Stomach (tissue), 9 donors: ENCODE data around the gene ZC3H12D. TPM values are rescaled to one million over a fixed set of nuclear protein-coding genes. Genes with fewer than 3 reads are reported as not detected.

Experiments
- DNase-seq, 2 donors: peaks; one replicate each; pipeline versions ENCODE4 v3.0.0 to v3.0.0-alpha.2; 2013 to 2019
- H3K27ac ChIP-seq, 5 donors: fragments of 200-600 bp in 4 of 5; sonication (generic) in 4 of 5; one replicate each; pipeline ENCODE4 v1.5.1; 2013 to 2019; ENCODE audit warnings: mild to moderate bottlenecking in 1 of 5, moderate library complexity in 1 of 5
- H3K27me3 ChIP-seq, 3 donors: fragments of 200-600 bp; sonication (generic); one replicate each; pipeline ENCODE4 v1.5.1; 2017 to 2019; ENCODE audit warnings: mixed run types in 1 of 3
- H3K36me3 ChIP-seq, 4 donors: fragments of 200-600 bp; sonication (generic); 1 replicate in 3 of 4; 2 replicates in 1 of 4; pipeline ENCODE4 v1.5.1; 2016 to 2019
- H3K4me1 ChIP-seq, 4 donors: fragments of 200-600 bp; sonication (generic); one replicate each; pipeline ENCODE4 v1.5.1; 2016 to 2019
- H3K4me3 ChIP-seq, 4 donors: fragments of 200-600 bp; sonication (generic) in 3 of 4; one replicate each; pipeline ENCODE4 v1.5.1; 2016 to 2019; ENCODE audit warnings: mild to moderate bottlenecking in 1 of 4
- H3K9me3 ChIP-seq, 4 donors: fragments of 200-600 bp; sonication (generic); one replicate each; pipeline ENCODE4 v1.5.1; 2016 to 2019
- EP300 ChIP-seq: sonication (generic); formaldehyde crosslinking; IDR thresholded peaks from one replicate; pipeline ENCODE4 v1.6.1; 2017; ENCODE audit warnings: antibody characterized with exemption
- POLR2A ChIP-seq, 4 donors: fragments of 450-650 bp; IDR thresholded peaks; one replicate each; pipeline ENCODE4 v1.6.1; 2016; ENCODE audit warnings: antibody characterized with exemption in 4 of 4, control low read depth in 2 of 4, mild to moderate bottlenecking in 1 of 4, moderate library complexity in 1 of 4
- POLR2AphosphoS5 ChIP-seq, 3 donors: sonication (generic); formaldehyde crosslinking; IDR thresholded peaks; one replicate each; pipeline ENCODE4 v1.6.1; 2016; ENCODE audit warnings: antibody characterized with exemption in 3 of 3
- WGBS, 5 donors: extraction: QIAGEN DNeasy Blood & Tissue Kit in 3 of 5; methylation state at CpG; one replicate each; pipeline versions ENCODE4 v1.1.5 to v1.1.7; 2013 to 2018; 5-methylcytosine and 5-hydroxymethylcytosine counted together
- intact Hi-C: fragments of 100-400 bp; cut with DNase I; formaldehyde crosslinking; loops from one replicate; pipeline ENCODE4 v1.15.1; 2023; ENCODE audit warnings: low total_unique reads
- polyA plus RNA-seq, 3 donors: library from polyadenylated mRNA; stranded (reverse); fragments of 200-250 nt; gene quantifications; one replicate each; pipeline ENCODE4 v1.2.3, GENCODE V29; 2013
- total RNA-seq, 5 donors: library from RNA; depleted of rRNA; stranded (reverse); fragments of >200 nt; gene quantifications; one replicate each; pipeline versions ENCODE4 v1.1.0 to v1.2.3, GENCODE V29; 2014 to 2016
- TF ChIP-seq, protein P1 (sequence below), 7 experiments: fragments of 450-650 bp in 4 of 7; fragments of 200-600 bp in 3 of 7; sonication (generic) in 3 of 7; IDR thresholded peaks; one replicate each; pipeline ENCODE4 v1.5.1; 2016 to 2019; ENCODE audit warnings: antibody characterized with exemption in 7 of 7, control low read depth in 2 of 7, mild to moderate bottlenecking in 1 of 7
- donor health status: healthy with polysubstance abuse.
- donor health status: Bipolar disorder and iron deficiency.
- donor health status: healthy.

Gene ZC3H12D
- total and polyA plus RNA-seq, 8 donors = 0.31 to 2.2 (median 0.85) TPM; not detected in 3

DNA sequence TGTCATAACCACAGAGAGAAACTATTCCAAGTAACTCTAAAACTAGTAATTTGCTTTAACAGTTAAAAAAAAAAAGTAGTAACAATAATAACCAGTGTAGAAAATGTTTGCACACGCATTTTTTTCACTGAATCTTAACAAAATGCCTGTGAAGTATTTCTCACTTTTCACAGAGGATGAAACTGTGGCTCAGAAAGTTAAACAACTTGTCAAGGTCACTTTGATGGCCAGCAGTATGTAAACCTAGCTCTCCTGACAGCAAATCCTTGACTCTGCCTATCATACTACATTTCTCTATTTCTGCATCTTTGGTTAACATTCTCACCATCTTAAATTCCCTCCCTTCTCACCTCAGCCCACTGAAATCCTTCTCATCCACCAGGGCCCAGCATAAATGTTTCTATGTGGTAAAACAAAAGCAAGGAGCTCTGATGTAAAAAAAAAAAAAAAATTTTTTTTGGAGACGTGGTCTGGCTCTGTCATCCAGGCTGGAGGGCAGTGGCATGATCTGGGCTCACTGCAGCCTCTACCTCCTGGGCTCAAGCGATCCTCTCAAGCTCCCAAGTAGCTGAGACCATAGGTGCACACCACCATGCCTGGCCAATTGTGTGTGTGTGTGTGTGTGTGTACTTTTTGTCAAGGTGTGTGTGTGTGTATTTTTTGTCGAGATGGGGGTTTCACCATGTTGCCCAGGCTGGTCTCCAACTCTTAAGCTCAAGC, 26.1 kb upstream of the ZC3H12D start:
- Histone ChIP-seq H3K27ac (no peak overlapping the region), H3K27me3 (no peaks in the 10 kb centered on the region), H3K36me3 (peaks cover 5 to 69% (median 61%) of the 10 kb centered on the region in 4 donors), H3K4me3 (no peak overlapping the region), H3K4me1 (peaks cover 0 to 5% (median 0%) of the 10 kb centered on the region in 4 donors), H3K9me3 (no peaks in the 10 kb centered on the region)
- whole genome bisulfite sequencing, 5 donors = 80 to 90% (median 86%) methylated on average over 4 of the region's 4 CpGs
- TF ChIP-seq POLR2AphosphoS5 (IDR thresholded peaks at IDR 0.05) (no peak), EP300 (no peak), POLR2A (IDR thresholded peaks at IDR 0.05) (no peak)
- TF ChIP-seq, protein P1, sequence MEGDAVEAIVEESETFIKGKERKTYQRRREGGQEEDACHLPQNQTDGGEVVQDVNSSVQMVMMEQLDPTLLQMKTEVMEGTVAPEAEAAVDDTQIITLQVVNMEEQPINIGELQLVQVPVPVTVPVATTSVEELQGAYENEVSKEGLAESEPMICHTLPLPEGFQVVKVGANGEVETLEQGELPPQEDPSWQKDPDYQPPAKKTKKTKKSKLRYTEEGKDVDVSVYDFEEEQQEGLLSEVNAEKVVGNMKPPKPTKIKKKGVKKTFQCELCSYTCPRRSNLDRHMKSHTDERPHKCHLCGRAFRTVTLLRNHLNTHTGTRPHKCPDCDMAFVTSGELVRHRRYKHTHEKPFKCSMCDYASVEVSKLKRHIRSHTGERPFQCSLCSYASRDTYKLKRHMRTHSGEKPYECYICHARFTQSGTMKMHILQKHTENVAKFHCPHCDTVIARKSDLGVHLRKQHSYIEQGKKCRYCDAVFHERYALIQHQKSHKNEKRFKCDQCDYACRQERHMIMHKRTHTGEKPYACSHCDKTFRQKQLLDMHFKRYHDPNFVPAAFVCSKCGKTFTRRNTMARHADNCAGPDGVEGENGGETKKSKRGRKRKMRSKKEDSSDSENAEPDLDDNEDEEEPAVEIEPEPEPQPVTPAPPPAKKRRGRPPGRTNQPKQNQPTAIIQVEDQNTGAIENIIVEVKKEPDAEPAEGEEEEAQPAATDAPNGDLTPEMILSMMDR (IDR thresholded peaks at IDR 0.05) = no peak
- intact Hi-C loops = loop anchor here (10.0 kb wide), 1 partner anchor 66 kb away; no protein-coding TSS in a partner anchor
- DNase-seq = no peak

DNA sequence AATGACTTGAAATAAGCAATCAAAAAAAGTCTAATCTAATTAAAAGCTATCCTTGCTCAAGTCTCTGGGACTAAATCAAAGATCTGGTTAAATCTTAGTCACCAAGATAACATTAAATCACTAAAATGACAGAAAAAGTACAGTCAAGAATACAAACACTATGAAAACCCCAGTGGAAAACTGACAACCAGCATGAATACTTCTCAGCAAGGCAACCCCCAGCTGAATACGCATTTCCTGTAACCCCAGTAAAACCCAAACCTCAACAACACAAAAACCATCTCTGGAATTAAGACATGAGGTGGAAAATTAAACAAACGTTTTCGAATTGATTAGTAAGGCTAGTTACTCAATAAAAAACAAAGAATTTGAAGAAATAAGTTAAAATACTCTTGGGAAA, 23.7 kb upstream of the ZC3H12D start:
- WGBS, 5 donors = 56 to 69% (median 62%) methylated on average over 3 of the region's 3 CpGs
- no peak for DNase-seq
- TF ChIP-seq EP300 (no peak), POLR2AphosphoS5 (IDR thresholded peaks at IDR 0.05) (no peak), POLR2A (IDR thresholded peaks at IDR 0.05) (no peak)
- TF ChIP-seq, protein P1 (IDR thresholded peaks at IDR 0.05) = no peak
- H3K9me3 ChIP-seq = no peaks in the 10 kb centered on the region
- H3K27me3 ChIP-seq = no peaks in the 10 kb centered on the region
- H3K27ac ChIP-seq = no peak overlapping the region
- peaks cover 0 to 5% (median 0%) of the 10 kb centered on the region in 4 donors for H3K4me1 ChIP-seq
- H3K4me3 ChIP-seq = no peak overlapping the region
- intact Hi-C loops = no loop called here
- peaks cover 5 to 68% (median 63%) of the 10 kb centered on the region in 4 donors for H3K36me3 ChIP-seq

DNA sequence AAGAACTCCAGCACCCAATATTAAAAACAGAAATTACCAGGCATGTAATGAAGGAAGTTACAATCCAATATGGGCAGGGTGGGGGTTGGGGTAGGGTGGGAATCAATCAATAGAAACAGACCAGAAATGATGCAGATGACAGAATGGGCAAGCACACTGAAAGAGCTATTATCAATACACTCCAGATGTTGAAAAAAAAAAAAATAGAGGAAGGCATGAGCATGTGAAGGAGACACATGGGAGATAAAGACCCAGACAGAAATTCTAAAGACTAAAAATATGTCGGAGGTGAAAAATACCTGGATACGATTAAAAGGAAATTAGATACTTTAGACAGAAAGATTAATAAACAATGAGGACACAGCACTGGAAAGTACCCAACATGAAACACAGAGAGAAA, 19.1 kb upstream of the ZC3H12D start:
- intact Hi-C loops = no loop called here
- Histone ChIP-seq H3K27ac (no peak overlapping the region), H3K9me3 (no peaks in the 10 kb centered on the region), H3K4me3 (no peak overlapping the region), H3K27me3 (no peaks in the 10 kb centered on the region), H3K36me3 (peaks cover 0 to 43% (median 39%) of the 10 kb centered on the region in 4 donors), H3K4me1 (peaks cover 0 to 10% (median 0%) of the 10 kb centered on the region in 4 donors)
- TF ChIP-seq EP300 (no peak), POLR2A (IDR thresholded peaks at IDR 0.05) (no peak), POLR2AphosphoS5 (IDR thresholded peaks at IDR 0.05) (no peak)
- TF ChIP-seq, protein P1 (IDR thresholded peaks at IDR 0.05) = no peak
- 81 to 89% (median 86%) methylated on average over 2 of the region's 2 CpGs for WGBS, 5 donors
- no peak for DNase-seq

DNA sequence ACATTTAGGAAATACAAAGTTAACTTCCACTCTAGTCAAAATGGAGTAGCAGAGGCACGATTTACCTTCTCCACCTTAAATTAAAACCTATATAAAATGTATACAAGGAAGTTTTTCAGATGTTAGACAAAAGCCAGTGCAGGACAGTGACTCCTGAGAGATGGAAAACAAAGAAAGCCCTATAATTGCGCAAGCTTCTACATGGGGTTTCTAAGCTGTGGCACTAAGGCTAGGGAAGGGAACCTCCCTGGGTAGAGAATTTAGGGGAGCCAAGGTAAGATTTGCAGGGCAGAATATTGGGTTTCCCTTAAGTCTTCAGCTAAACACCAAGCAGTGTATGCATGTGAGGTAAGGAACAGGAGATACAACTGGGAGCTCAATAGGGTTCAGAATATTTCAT, 18.5 kb upstream of the ZC3H12D start:
- H3K27ac ChIP-seq = no peak overlapping the region
- 88 to 97% (median 94%) methylated on average over 2 of the region's 2 CpGs for WGBS, 5 donors
- H3K4me1 ChIP-seq = peaks cover 0 to 7% (median 0%) of the 10 kb centered on the region in 4 donors
- no peak for TF ChIP-seq EP300
- TF ChIP-seq POLR2AphosphoS5 (IDR thresholded peaks at IDR 0.05) = no peak
- no peak for TF ChIP-seq POLR2A (IDR thresholded peaks at IDR 0.05)
- TF ChIP-seq, protein P1 (IDR thresholded peaks at IDR 0.05) = no peak
- H3K9me3 ChIP-seq = no peaks in the 10 kb centered on the region
- intact Hi-C loops = no loop called here
- no peak for DNase-seq
- no peak overlapping the region for H3K4me3 ChIP-seq
- peaks cover 0 to 43% (median 39%) of the 10 kb centered on the region in 4 donors for H3K36me3 ChIP-seq
- no peaks in the 10 kb centered on the region for H3K27me3 ChIP-seq
